ENCODE results near the gene TMEM63A. TPM values are rescaled to one million over a fixed set of nuclear protein-coding genes. Genes with fewer than 3 reads are reported as not detected.
A peak's percentile ranks its signal among the peaks of the same experiment; 100 is the strongest.

TMEM63A gene
- total RNA-seq, 1 experiment from 2014 or later, result 31.4 TPM

DNA sequence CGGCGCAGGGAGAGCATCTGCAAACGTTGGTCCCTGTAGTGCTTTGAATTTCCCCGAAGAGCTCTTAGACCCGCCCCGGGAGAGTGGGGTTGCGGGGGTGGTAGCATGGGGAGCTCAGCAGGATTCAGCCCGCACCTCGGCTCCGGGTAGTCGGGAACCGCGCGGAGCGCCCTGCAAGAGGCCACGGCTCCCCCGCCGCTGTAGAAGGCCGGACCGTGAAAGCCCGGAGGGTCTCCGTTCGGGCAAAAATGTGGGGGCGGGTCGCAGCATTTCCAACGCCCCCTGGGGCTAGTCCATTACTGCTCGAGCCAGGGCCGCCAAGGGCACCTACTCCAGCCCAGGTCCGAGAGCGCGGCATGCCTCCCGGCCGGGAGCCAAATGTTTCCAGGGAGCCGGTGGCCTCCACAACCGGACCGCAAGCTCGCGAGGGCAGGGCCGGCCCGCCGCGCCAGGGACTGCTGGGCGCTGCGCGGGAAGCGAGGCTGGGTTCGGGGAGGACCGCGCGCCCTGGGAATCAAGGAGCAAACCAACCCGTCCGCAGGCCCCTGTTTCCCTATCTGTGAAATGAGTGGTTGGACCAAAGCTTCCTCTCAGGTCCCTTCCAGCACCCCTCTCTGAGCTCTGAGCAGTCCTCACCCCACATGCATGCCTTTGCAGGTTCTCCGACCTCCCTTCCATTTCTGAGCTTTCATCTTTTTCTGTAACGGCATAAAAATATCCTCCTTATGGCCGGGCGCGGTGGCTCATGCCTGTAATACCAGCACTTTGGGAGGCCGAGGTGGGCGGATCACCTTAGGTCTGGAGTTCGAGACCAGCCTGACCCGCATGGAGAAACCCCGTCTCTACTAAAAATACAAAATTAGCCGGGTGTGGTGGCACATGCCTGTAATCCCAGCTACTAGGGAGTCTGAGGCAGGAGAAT is 775 bp upstream of the TMEM63A start:
- no peaks in the 10 kb centered on the region for H3K9me3 ChIP-seq (ENCODE audit: control insufficient read depth, insufficient read depth, low read depth, low read length)
- intact Hi-C loops (cut with micrococcal nuclease; ENCODE audit: unreplicated experiment) (no loop called here), in situ Hi-C loops (cut with HindIII; ENCODE audit: low pct_unique_long_range_greater_than_20kb, low sequenced_read_pairs) (no loop called here)
- peaks cover 37% of the 10 kb centered on the region for H3K4me1 ChIP-seq (ENCODE audit: control insufficient read depth, insufficient read depth, low read length)
- ATAC-seq, result peak; percentile 65
- POLR2A ChIA-PET, result interaction anchor here (0.6 to 1.4 kb wide), 2 partner anchors 23 to 179 kb away, joined by 4 to 5 read pairs; partner anchors contain the start of gene H3-3A
- BruUV-seq (replicated peaks), result no TSS peak
- no peak for DNase-seq (ENCODE audit: low read depth, low spot score)
- H3K27ac ChIP-seq (ENCODE audit: low read length), result peak overlapping the region; percentile 91
- CTCF ChIA-PET, result interaction anchor here (0.6 to 1.1 kb wide), 3 partner anchors 73 to 408 kb away, joined by 3 to 5 read pairs (median 3); partner anchors contain the start of gene EPHX1
- TF ChIP-seq TCF7L2 (IDR thresholded peaks at IDR 0.05; ENCODE audit: low read depth, low read length) (peak; percentile 22; the same call in 1 of the 2 replicates), POLR2AphosphoS5 (IDR thresholded peaks at IDR 0.05; ENCODE audit: low read depth, low read length) (no peak)
- no peaks in the 10 kb centered on the region; the same call in 1 of the 2 replicates for H3K36me3 ChIP-seq (ENCODE audit: control insufficient read depth, insufficient read depth, low read length)
- no peaks in the 10 kb centered on the region for H3K27me3 ChIP-seq (ENCODE audit: control insufficient read depth, insufficient read depth, low read length)
- peak overlapping the region; percentile 88 to 92 for H3K4me3 ChIP-seq (ENCODE audit: low read depth in 2 of 2, low read length in 2 of 2)

DNA sequence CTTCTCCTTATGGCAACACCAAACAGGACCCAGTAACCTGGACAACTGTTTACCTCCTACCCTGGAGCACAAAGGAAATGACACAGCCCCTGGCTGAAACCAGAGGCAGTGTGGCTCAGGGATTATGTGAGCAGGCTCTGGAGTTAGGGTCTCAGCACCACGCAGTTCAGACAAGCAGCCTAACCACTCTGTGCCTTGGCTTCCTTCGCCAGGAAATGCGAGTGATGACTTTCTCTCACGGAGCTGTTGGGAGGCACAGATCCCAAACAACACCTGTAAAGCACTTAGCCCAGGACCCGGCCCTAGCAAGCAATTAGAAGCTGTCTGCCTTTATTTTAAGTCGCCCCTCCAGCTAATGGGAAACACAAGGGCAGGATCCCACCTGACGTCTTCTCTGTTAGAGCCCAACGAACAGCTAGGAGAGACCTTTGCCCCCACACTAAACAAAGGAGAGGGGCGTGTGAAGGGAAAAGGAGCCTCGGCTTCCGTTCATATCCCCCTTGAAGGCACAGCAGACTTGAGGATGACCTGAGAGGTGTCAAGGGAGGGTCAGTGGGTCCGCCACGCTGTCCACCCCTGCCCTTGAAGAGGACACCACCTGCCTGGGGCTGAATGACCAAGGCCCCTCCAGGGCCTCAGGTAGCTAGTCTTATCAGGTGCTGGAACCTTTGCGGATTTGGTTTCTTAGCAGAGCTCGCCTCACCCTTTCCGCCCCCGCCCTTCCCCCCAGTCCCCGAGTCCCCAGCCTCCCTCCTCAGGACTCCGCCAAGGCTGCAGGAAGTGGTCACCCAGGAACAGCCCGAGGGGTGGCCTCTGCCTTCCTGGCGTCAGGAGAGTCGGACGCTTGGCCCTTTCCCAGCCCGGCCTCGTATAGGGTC is 860 bp downstream of the TMEM63A start:
- Histone ChIP-seq H3K4me1 (ENCODE audit: control insufficient read depth, insufficient read depth, low read length) (peaks cover 40% of the 10 kb centered on the region), H3K4me3 (ENCODE audit: low read depth in 2 of 2, low read length in 2 of 2) (peak overlapping the region; percentile 88 to 92), H3K27ac (ENCODE audit: low read length) (peak overlapping the region; percentile 91), H3K36me3 (ENCODE audit: control insufficient read depth, insufficient read depth, low read length) (no peaks in the 10 kb centered on the region; the same call in 1 of the 2 replicates), H3K9me3 (ENCODE audit: control insufficient read depth, insufficient read depth, low read depth, low read length) (no peaks in the 10 kb centered on the region), H3K27me3 (ENCODE audit: control insufficient read depth, insufficient read depth, low read length) (no peaks in the 10 kb centered on the region)
- no peak for TF ChIP-seq SIN3A (IDR thresholded peaks at IDR 0.05; ENCODE audit: borderline replicate concordance, insufficient read depth, low read depth, low read length)
- TF ChIP-seq, protein P1, sequence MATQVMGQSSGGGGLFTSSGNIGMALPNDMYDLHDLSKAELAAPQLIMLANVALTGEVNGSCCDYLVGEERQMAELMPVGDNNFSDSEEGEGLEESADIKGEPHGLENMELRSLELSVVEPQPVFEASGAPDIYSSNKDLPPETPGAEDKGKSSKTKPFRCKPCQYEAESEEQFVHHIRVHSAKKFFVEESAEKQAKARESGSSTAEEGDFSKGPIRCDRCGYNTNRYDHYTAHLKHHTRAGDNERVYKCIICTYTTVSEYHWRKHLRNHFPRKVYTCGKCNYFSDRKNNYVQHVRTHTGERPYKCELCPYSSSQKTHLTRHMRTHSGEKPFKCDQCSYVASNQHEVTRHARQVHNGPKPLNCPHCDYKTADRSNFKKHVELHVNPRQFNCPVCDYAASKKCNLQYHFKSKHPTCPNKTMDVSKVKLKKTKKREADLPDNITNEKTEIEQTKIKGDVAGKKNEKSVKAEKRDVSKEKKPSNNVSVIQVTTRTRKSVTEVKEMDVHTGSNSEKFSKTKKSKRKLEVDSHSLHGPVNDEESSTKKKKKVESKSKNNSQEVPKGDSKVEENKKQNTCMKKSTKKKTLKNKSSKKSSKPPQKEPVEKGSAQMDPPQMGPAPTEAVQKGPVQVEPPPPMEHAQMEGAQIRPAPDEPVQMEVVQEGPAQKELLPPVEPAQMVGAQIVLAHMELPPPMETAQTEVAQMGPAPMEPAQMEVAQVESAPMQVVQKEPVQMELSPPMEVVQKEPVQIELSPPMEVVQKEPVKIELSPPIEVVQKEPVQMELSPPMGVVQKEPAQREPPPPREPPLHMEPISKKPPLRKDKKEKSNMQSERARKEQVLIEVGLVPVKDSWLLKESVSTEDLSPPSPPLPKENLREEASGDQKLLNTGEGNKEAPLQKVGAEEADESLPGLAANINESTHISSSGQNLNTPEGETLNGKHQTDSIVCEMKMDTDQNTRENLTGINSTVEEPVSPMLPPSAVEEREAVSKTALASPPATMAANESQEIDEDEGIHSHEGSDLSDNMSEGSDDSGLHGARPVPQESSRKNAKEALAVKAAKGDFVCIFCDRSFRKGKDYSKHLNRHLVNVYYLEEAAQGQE (IDR thresholded peaks at IDR 0.05; ENCODE audit: insufficient read depth in 1 of 2, low read depth in 2 of 2, low read length in 1 of 2), result no peak
- TF ChIP-seq, protein P2, sequence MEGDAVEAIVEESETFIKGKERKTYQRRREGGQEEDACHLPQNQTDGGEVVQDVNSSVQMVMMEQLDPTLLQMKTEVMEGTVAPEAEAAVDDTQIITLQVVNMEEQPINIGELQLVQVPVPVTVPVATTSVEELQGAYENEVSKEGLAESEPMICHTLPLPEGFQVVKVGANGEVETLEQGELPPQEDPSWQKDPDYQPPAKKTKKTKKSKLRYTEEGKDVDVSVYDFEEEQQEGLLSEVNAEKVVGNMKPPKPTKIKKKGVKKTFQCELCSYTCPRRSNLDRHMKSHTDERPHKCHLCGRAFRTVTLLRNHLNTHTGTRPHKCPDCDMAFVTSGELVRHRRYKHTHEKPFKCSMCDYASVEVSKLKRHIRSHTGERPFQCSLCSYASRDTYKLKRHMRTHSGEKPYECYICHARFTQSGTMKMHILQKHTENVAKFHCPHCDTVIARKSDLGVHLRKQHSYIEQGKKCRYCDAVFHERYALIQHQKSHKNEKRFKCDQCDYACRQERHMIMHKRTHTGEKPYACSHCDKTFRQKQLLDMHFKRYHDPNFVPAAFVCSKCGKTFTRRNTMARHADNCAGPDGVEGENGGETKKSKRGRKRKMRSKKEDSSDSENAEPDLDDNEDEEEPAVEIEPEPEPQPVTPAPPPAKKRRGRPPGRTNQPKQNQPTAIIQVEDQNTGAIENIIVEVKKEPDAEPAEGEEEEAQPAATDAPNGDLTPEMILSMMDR (IDR thresholded peaks at IDR 0.05), result no peak
- DNase-seq (ENCODE audit: low read depth, low spot score) (no peak), ATAC-seq (peak; percentile 47)
- POLR2A ChIA-PET, result no interaction called here
- no TSS peak for BruUV-seq (replicated peaks)
- CTCF ChIA-PET, result interaction anchor here (0.6 kb wide), 1 partner anchor 371 kb away, joined by 3 read pairs; no protein-coding TSS in a partner anchor
- intact Hi-C loops (cut with micrococcal nuclease; ENCODE audit: unreplicated experiment), result no loop called here
- in situ Hi-C loops (cut with HindIII; ENCODE audit: low pct_unique_long_range_greater_than_20kb, low sequenced_read_pairs), result no loop called here

Data from Panc1 (cell line).